HepG2 (cell line): Measurements from ENCODE around the gene JMJD4. TPM values are rescaled to one million over a fixed set of nuclear protein-coding genes. Genes with fewer than 3 reads are reported as not detected.

Experiments
- CCDC6 ChIP-seq: sonication (generic); formaldehyde crosslinking; IDR thresholded peaks from 2 replicates; pipeline ENCODE4 v1.8.1; 2022; ENCODE audit warnings: mild to moderate bottlenecking, missing genetic modification reagents, moderate library complexity
- CHD2 ChIP-seq: IDR thresholded peaks from 2 replicates; pipeline ENCODE4 v1.6.1; 2011; ENCODE audit warnings: low read depth, low read length, improper control_type of control experiment
- EEA1 ChIP-seq: sonication (generic); formaldehyde crosslinking; IDR thresholded peaks from 2 replicates; pipeline ENCODE4 v1.5.1; 2020; ENCODE audit warnings: mild to moderate bottlenecking, missing genetic modification reagents, borderline replicate concordance
- GLMP ChIP-seq: sonication (generic); formaldehyde crosslinking; IDR thresholded peaks from 2 replicates; pipeline ENCODE4 v1.9.0; 2021; ENCODE audit warnings: missing genetic modification reagents, mild to moderate bottlenecking, borderline replicate concordance
- HOXA9 ChIP-seq: sonication (generic); formaldehyde crosslinking; IDR thresholded peaks from 2 replicates; pipeline ENCODE4 v1.8.1; 2022; ENCODE audit warnings: missing genetic modification reagents, mild to moderate bottlenecking, moderate library complexity, borderline replicate concordance
- KDM1A ChIP-seq: IDR thresholded peaks from 2 replicates; pipeline ENCODE4 v1.6.1; 2016; ENCODE audit warnings: missing compliant biosample characterization
- KDM3A ChIP-seq: IDR thresholded peaks from 2 replicates; pipeline ENCODE4 v1.6.1; 2018; ENCODE audit warnings: low read depth, missing compliant biosample characterization
- MTF1 ChIP-seq: sonication (generic); formaldehyde crosslinking; IDR thresholded peaks from 2 replicates; pipeline ENCODE4 v1.5.0; 2020; ENCODE audit warnings: missing genetic modification reagents
- NR2F1 ChIP-seq, 2 experiments: fragments of 450-650 bp in 1 of 2; formaldehyde crosslinking in 1 of 2; IDR thresholded peaks; 2 replicates each; pipeline versions ENCODE4 v1.5.0 to v1.6.1; 2016 to 2020; ENCODE audit warnings: mild to moderate bottlenecking in 1 of 2, missing compliant biosample characterization in 1 of 2, missing genetic modification reagents in 1 of 2, moderate library complexity in 1 of 2
- RARG ChIP-seq: sonication (generic); formaldehyde crosslinking; IDR thresholded peaks from 2 replicates; pipeline ENCODE4 v1.4.0; 2020; ENCODE audit warnings: low read depth, mild to moderate bottlenecking, missing genetic modification reagents
- RFXANK ChIP-seq: IDR thresholded peaks from 2 replicates; pipeline ENCODE4 v1.6.1; 2016
- SIN3B ChIP-seq: fragments of 150-350 bp; IDR thresholded peaks from 2 replicates; pipeline ENCODE4 v1.6.1; 2014; ENCODE audit warnings: low read length
- SNAI1 ChIP-seq: sonication (generic); formaldehyde crosslinking; IDR thresholded peaks from 2 replicates; pipeline ENCODE4 v1.5.0; 2020; ENCODE audit warnings: mild to moderate bottlenecking, missing genetic modification reagents, borderline replicate concordance
- SPEN ChIP-seq: sonication (generic); formaldehyde crosslinking; IDR thresholded peaks from 2 replicates; pipeline ENCODE4 v1.5.1; 2020; ENCODE audit warnings: low read depth, mild to moderate bottlenecking, missing genetic modification reagents
- THAP9 ChIP-seq: sonication (generic); formaldehyde crosslinking; IDR thresholded peaks from 2 replicates; pipeline ENCODE4; 2020; ENCODE audit warnings: missing genetic modification reagents, mild to moderate bottlenecking, borderline replicate concordance
- UBTF ChIP-seq: sonication (generic); formaldehyde crosslinking; IDR thresholded peaks from 2 replicates; pipeline ENCODE4 v1.4.0; 2020; ENCODE audit warnings: mild to moderate bottlenecking, missing genetic modification reagents
- ZBTB34 ChIP-seq: sonication (generic); formaldehyde crosslinking; IDR thresholded peaks from 2 replicates; pipeline ENCODE4 v1.8.0; 2022; ENCODE audit warnings: mild to moderate bottlenecking, missing genetic modification reagents
- ZNF160 ChIP-seq: sonication (generic); formaldehyde crosslinking; IDR thresholded peaks from 2 replicates; pipeline ENCODE4 v1.8.0; 2022; ENCODE audit warnings: mild to moderate bottlenecking, inconsistent platforms, missing genetic modification reagents
- ZNF17 ChIP-seq: sonication (generic); formaldehyde crosslinking; IDR thresholded peaks from 2 replicates; pipeline ENCODE4 v1.5.0; 2020; ENCODE audit warnings: mild to moderate bottlenecking, missing genetic modification reagents
- ZNF260 ChIP-seq: sonication (generic); formaldehyde crosslinking; IDR thresholded peaks from 2 replicates; pipeline ENCODE4 v1.4.0; 2020; ENCODE audit warnings: missing genetic modification reagents, low read depth, mild to moderate bottlenecking, borderline replicate concordance
- ZNF564 ChIP-seq: sonication (generic); formaldehyde crosslinking; IDR thresholded peaks from 2 replicates; pipeline ENCODE4 v1.8.1; 2023; ENCODE audit warnings: mild to moderate bottlenecking, missing genetic modification reagents
- ZNF720 ChIP-seq: sonication (generic); formaldehyde crosslinking; IDR thresholded peaks from 2 replicates; pipeline ENCODE4 v1.4.0; 2020; ENCODE audit warnings: missing genetic modification reagents
- ZNF788 ChIP-seq: sonication (generic); formaldehyde crosslinking; IDR thresholded peaks from 2 replicates; pipeline ENCODE4 v1.5.0; 2020; ENCODE audit warnings: mild to moderate bottlenecking, missing genetic modification reagents, borderline replicate concordance
- polyA plus RNA-seq, 8 experiments: library from polyadenylated mRNA; depleted of rRNA in 3 of 8; stranded (reverse) in 7 of 8; unstranded in 1 of 8; fragments of >200 nt; fragmentation: Illumina TruSeq in 4 of 8; extraction: Trizol in 4 of 8; gene quantifications; 2 replicates each; pipeline versions ENCODE4 v1.2.1 to v1.2.3, GENCODE V29; 2011 to 2016; ENCODE audit warnings: low read depth in 4 of 8, missing spikeins in 1 of 8, mixed read lengths in 1 of 8; ENCODE audit not compliant: insufficient read depth in 1 of 8
- total RNA-seq, 5 experiments: library from RNA; depleted of rRNA; stranded (reverse); fragments of >200 nt; fragmentation: Illumina TruSeq; extraction: Trizol; gene quantifications; 2 replicates each; pipeline ENCODE4 v1.2.3, GENCODE V29; 2016; ENCODE audit warnings: low read depth in 1 of 5

The JMJD4 gene
- total and polyA plus RNA-seq, 2 of the 13 experiments (the other 11 are each of a cell fraction or from before 2014, with no cell fraction given): 10.2 to 29.0 TPM

GRCh38 chr1:227734856-227735538 is at the start of gene JMJD4, which contains the start of gene SNAP47 (continued):
- TF ChIP-seq ZBTB34 (peak; percentile 84), ZNF160 (CRISPR knock-in tag) (peak; percentile 96), SPEN (peak; percentile 99), KDM1A (CRISPR knock-in tag) (no peak), UBTF (CRISPR knock-in tag) (peak; percentile 99), SIN3B (peak; percentile 81; the same call in 1 of the 2 replicates), ZNF17 (peak; percentile 54; the same call in 1 of the 2 replicates), KDM3A (CRISPR knock-in tag) (peak; percentile 87; the same call in 1 of the 2 replicates), CHD2 (peak; percentile 79), ZNF788 (peak; percentile 100), ZNF720 (no peak), ZNF564 (CRISPR knock-in tag) (no peak; the same call in none of the 2 replicates), SNAI1 (CRISPR knock-in tag) (no peak), CCDC6 (CRISPR knock-in tag) (peak; percentile 93), EEA1 (CRISPR knock-in tag) (no peak; the same call in 1 of the 2 replicates), NR2F1 (CRISPR knock-in tag; IDR thresholded peaks at IDR 0.05) (no peak), THAP9 (CRISPR knock-in tag) (peak; percentile 86; the same call in 1 of the 2 replicates), RARG (CRISPR knock-in tag) (no peak; the same call in 1 of the 2 replicates), ZNF260 (no peak), GLMP (no peak), RFXANK (peak; percentile 93), MTF1 (0 out of 2 replicates have a peak, but pooled peaks have one; percentile 76), HOXA9 (peak; percentile 82; the same call in 1 of the 2 replicates)
